ENCODE results near the gene TEX2.
A peak's percentile ranks its signal among the peaks of the same experiment; 100 is the strongest.

Gene TEX2

GRCh38 chr17:64113006-64113405 is 150.1 kb downstream of the TEX2 start:
- no peak for DNase-seq (ENCODE audit: low read depth)

DNA sequence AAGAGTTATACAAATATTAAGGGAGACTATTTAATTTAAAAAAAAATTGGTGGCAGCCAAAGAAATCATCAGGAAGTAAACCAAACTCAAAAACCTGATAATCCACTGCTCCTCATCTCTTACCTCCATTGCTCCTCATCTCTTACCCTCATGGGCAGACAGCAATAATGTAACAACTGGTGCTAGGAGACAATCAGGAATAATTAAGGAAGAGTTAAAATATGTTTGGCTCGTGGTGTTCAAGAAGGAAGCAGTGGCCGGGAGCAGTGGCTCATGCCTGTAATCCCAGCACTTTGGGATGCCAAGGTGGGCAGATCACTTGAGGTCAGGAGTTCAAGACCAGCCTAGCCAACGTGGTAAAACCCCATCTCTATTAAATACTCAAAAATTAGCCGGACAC is 151.2 kb downstream of the TEX2 start:
- no peak for DNase-seq (ENCODE audit: low read depth)

DNA sequence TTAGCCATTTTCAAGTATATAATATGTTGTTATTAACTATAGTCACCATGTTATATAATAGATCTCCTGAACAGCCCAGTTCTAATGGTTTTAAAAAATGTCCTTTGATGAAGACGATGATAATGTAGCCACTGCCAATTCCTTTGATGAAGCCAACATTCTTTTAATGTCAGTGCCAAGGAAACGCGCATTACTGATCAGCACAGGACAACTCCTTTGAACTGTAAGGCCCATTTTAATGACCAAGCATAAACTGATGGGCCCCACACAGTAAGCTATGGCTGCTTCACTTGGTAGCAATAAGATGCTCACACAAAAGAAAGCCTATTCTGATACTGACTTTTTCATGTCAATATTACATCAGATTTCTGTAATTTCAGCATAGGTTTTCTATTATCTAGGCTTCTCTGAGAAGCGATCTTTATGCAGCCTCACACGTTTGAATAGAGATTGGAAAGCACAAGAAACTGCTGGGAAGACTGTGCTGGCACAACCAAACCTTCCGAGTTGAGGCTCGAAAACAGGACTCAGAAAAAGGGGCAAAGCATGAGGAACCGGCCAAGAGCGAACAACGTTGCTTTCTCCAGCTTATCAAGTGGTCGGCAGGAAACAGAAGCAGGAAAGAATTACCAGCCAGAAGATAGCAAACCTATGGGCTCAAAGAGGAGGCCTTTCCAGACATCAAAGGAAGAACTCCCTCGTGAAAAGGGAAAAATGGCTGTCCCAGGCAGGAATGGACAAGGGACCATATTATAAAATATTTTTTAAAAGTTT is 152.5 kb downstream of the TEX2 start:
- no peak for DNase-seq (ENCODE audit: low read depth)

DNA sequence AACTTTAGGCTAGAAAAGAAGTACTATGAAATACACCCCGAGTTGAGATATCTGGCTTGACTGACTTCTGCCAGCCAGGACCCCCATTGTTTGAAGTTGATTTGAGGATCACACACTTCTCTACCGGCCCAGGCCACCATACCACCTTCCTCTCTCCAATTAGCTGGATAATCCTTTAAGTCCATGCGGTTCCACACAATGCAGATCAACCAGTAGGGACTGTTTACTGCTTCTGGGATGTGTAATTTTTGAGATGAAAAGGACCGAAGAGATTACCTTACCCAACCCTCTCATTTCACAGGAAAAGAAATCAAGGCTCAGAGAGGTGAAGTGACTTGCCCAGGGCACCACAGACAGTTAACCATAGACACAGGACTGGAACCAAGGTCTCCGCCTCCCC is 153.7 kb downstream of the TEX2 start:
- no peak for DNase-seq (ENCODE audit: low read depth)

GRCh38 chr17:64107500-64108236 is 155.4 kb downstream of the TEX2 start:
- no peak for DNase-seq (ENCODE audit: low read depth)

DNA sequence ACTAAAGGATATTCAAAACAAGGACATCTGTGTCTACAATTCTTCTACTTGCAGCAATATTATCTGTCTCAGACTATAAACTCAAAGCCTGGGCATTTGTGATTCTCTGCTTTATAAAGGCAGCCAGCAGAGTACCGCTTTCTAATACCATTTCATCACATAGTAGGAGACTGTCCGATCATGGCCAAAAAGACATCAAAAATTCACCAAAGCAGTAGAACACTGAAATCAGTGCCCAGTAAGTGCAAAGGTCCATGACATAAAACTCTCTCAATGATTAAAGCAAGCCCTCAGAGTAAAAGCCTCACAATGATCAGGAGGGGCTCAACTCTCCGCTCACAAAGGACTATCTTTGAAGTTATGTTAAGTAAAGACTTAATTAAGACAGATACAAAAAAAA is 156.1 kb downstream of the TEX2 start:
- no peak for DNase-seq (ENCODE audit: low read depth)

GRCh38 chr17:64103391-64104364 is 159.4 kb downstream of the TEX2 start:
- DNase-seq (ENCODE audit: low read depth), result peak; percentile 75

DNA sequence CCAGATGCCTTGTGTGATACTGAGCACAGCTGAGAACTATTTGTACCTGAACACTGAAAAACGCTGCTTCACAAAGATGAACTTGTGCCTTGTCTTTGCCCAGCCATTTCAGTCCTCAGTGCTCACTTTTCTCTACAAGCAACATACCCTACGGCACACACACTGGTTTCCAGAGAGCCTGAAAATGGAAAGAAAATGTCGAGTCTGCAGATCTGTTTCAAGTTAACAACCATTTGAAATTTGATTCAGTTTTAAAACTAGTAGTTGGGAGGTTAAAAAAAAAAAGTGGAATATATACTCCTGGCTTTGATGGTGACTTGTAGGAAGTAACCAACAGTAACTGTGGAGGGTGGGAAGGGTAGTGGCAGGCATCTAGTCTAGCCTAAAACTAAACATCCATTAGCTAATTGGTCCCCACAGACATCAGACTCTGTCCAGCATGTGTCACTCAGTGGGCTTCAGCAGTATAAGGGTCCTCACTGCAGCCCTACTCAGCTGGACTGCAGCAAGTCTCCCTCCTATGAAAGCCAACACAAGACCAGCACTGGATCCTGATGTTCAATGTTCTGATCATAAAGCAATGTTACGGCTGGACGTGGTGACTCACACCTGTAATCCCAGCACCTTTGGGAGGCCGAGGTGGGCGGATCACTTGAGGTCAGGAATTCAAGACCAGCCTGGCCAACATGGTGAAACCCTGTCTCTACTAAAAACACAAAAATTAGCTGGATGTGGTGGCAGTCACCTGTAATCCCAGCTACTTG is 160.3 kb downstream of the TEX2 start:
- DNase-seq (ENCODE audit: low read depth), result no peak

DNA sequence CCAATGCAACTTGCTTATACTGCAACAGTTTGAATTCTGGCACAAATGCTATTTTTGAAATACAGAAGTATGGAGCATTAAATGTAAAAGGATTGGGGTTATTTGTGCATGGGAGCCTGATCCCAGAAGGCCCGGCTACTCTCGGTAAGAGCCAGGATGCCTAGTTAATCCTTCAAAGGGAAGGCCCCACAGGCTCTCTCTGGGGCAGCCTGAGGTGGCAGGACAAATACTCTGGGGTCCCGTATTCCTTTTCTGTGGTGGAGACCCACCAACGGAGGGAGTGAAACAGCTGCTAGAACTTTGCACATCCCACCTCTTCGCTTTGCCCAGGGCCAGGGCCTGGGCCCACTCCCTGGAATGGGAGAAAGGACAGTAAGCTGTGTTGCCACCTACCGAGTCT is 163.5 kb downstream of the TEX2 start:
- no peak for DNase-seq (ENCODE audit: low read depth)

All from amniotic epithelial cell (primary cell).